ACC112 (cell line): ENCODE data around the gene PPP4R3B.
A peak's percentile ranks its signal among the peaks of the same experiment; 100 is the strongest.
"Not testable (repeated sequence)": the region's sequence is repeated elsewhere in the genome, so short reads cannot be mapped to it uniquely, and the experiment has no call there.

ENCODE experiments used
- H2AFZ ChIP-seq: fragments of 200-600 bp; sonication (generic); one replicate; pipeline ENCODE4 v1.6.0; 2017; ENCODE audit warnings: antibody characterized with exemption, low read length; ENCODE audit not compliant: unreplicated experiment
- H3K27ac ChIP-seq: fragments of 200-600 bp; sonication (generic); 2 replicates; pipeline ENCODE4 v1.5.1; 2014; ENCODE audit warnings: low read depth, mild to moderate bottlenecking, antibody characterized with exemption, low read length, moderate library complexity
- H3K27me3 ChIP-seq: fragments of 200-600 bp; sonication (generic); 2 replicates; pipeline ENCODE4 v1.6.1; 2014; ENCODE audit warnings: mild to moderate bottlenecking, antibody characterized with exemption, low read length, moderate library complexity, mixed read lengths; ENCODE audit not compliant: insufficient read depth
- H3K36me3 ChIP-seq: fragments of 200-600 bp; sonication (generic); 2 replicates; pipeline ENCODE4 v1.6.1; 2016; ENCODE audit warnings: mild to moderate bottlenecking, antibody characterized with exemption, low read length, moderate library complexity, mixed read lengths; ENCODE audit not compliant: insufficient read depth
- H3K4me1 ChIP-seq: fragments of 200-600 bp; sonication (generic); one replicate; pipeline ENCODE4 v1.6.1; 2016; ENCODE audit warnings: low read length, mixed read lengths; ENCODE audit not compliant: insufficient read depth, unreplicated experiment, control insufficient read depth
- H3K4me3 ChIP-seq: fragments of 200-600 bp; sonication (generic); 2 replicates; pipeline ENCODE4 v1.5.1; 2014; ENCODE audit warnings: mild to moderate bottlenecking, low read depth, low read length
- H3K79me2 ChIP-seq: fragments of 200-600 bp; sonication (generic); one replicate; pipeline ENCODE4 v1.6.0; 2016; ENCODE audit warnings: low read length; ENCODE audit not compliant: control insufficient read depth, unreplicated experiment, insufficient read depth

Gene PPP4R3B

DNA sequence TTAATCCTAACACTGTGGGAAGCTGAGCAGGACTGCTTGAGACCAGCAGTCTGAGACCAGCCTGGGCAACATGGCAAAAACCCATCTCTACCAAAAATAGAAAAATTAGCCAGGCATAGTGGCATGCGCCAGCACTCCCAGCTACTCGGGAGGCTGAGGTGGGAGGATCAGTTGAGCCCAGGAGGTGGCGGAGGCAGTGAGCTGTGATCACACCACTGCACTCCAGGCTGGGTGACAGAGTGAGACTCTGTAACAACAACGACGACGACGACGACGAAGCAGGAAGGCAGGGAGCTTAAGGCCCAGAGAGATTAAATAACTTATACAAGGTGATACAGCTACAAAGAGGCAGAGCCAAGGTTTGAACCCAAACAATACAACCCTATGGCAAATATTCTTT, 60.6 kb downstream of the PPP4R3B start:
- peaks cover 6% of the 10 kb centered on the region for H3K4me1 ChIP-seq
- H3K36me3 ChIP-seq = peaks cover 24% of the 10 kb centered on the region; the same call in 1 of the 2 replicates
- no peak overlapping the region for H2AFZ ChIP-seq
- H3K79me2 ChIP-seq = no peaks in the 10 kb centered on the region
- no peak overlapping the region for H3K4me3 ChIP-seq
- no peak overlapping the region for H3K27ac ChIP-seq
- H3K27me3 ChIP-seq = no peaks in the 10 kb centered on the region

DNA sequence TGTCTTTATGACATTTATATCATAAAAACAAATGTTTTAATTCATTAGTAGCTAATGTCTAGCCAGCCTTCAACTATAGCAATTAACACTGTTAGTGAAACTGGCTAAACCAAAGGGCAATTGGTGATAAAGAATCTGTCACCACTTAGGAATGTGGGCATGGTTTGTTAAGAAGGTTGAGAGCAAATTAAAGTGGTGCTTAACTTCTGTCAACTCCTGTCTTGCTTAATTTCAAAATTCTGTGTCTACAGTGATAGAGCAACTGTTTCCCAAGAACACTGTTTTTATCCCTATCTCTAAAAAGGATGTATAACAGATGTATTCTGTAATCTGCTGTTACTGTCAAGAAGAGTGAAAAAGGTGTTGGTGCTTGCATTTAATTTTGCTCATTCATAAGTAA, 61.4 kb downstream of the PPP4R3B start:
- peaks cover 15% of the 10 kb centered on the region; the same call in 1 of the 2 replicates for H3K36me3 ChIP-seq

DNA sequence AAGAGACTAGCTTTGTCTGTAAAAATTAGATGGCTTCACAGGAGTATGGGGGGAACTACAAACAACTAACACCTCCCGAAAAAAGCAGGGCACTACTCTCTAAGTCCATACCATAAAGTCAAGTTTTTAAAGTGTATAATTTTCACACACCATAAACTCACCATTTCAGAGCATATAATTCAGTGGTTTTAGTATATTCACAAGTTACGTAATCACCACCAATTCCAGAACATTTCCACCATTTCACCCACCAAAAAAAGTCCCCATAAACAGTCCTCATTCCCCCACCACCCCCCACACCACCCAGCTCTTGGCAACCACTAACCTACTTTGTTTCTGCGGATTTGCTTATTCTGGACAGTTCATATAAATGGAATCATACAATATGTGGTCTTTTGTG, 64.1 kb downstream of the PPP4R3B start:
- H2AFZ ChIP-seq = no peak overlapping the region
- peaks cover 4% of the 10 kb centered on the region; the same call in 1 of the 2 replicates for H3K36me3 ChIP-seq
- H3K4me3 ChIP-seq = no peak overlapping the region
- no peaks in the 10 kb centered on the region for H3K79me2 ChIP-seq
- H3K27me3 ChIP-seq = no peaks in the 10 kb centered on the region
- H3K27ac ChIP-seq = no peak overlapping the region
- H3K4me1 ChIP-seq = peaks cover 16% of the 10 kb centered on the region

More for the DNA sequence above, 61.4 kb downstream of the PPP4R3B start:
- peaks cover 6% of the 10 kb centered on the region for H3K4me1 ChIP-seq
- no peak overlapping the region for H3K27ac ChIP-seq
- no peaks in the 10 kb centered on the region for H3K79me2 ChIP-seq
- no peak overlapping the region for H2AFZ ChIP-seq
- H3K27me3 ChIP-seq = no peaks in the 10 kb centered on the region
- H3K4me3 ChIP-seq = no peak overlapping the region

DNA sequence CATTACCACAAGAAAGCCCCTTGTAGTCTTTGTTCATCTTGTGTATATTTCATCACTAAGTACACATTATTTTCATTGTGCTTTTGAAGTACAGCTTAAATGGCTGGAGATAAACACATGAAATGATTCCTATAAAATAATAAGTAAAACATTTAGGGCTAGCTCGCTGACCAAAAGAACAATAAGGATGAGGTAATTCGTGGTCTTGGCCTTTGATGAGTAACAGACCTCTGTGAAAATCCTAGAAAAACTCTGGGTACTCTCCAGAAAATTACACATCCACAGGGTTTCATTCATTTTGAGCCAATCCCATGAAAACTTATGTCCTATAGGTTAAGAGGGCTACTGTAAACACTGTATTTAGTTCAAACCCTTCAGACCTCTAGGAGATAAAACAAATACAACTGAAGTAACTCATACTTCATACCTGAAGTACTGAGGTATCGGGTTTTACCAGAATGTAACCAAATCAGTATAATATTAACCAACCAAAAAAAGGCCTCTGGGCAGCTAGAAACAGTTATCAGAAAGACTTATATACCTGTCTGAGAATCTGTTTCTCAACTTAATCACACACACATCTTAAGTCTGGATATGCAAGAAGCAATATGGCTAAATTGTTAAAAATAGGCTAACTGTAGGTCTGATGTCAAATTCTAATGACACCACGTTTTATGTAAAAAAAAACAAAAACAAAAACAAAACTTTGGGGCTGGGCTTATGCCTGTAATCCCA, 66.9 kb downstream of the PPP4R3B start:
- Histone ChIP-seq H3K4me1 (peaks cover 10% of the 10 kb centered on the region), H3K4me3 (no peak overlapping the region), H3K27ac (peak overlapping the region; percentile 32), H3K27me3 (no peaks in the 10 kb centered on the region), H3K36me3 (no peaks in the 10 kb centered on the region), H2AFZ (no peak overlapping the region), H3K79me2 (no peaks in the 10 kb centered on the region)

DNA sequence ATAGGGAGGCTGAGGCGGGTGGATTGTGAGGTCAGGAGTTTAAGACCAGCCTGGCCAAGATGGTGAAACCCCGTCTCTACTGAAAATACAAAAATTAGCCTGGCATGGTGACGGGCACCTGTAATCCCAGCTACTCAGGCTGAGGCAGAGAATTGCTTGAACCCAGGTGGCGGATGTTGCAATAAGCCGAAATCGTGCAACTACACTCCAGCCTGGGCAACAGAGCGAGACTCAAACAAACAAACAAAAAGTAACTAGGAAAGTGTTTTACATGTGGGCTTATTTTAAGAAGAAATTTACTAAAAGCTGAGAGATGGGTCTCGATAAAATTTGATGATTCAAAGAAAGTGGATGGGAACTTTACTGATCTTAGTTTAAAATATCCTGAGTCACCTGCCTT, 69.7 kb downstream of the PPP4R3B start:
- H3K27me3 ChIP-seq, H3K27ac ChIP-seq, H3K79me2 ChIP-seq, H3K4me3 ChIP-seq, H2AFZ ChIP-seq, H3K36me3 ChIP-seq, H3K4me1 ChIP-seq: not testable (repeated sequence)

DNA sequence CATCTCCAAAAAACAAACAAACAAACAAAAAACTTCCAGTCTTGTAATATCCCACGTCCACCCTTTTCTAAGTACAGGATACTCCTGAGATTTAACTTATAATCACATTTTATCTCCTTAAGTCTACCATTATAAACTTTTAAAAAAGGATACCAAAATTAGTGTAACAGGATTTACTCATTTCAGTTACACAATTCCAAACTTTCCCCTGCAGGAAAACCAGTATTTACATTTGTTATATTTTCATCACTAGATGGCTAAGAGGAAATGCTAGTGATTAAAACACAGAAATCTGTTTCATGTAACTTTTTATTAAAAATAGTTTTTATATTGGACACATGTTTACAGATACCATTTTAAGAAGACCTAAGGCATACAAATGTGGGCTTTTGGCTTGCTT, 70.4 kb downstream of the PPP4R3B start:
- no peaks in the 10 kb centered on the region for H3K79me2 ChIP-seq
- H3K27ac ChIP-seq = no peak overlapping the region
- H3K27me3 ChIP-seq = no peaks in the 10 kb centered on the region
- H3K36me3 ChIP-seq = peaks cover 7% of the 10 kb centered on the region; the same call in 1 of the 2 replicates
- H3K4me3 ChIP-seq = no peak overlapping the region
- no peak overlapping the region for H2AFZ ChIP-seq
- peaks cover 10% of the 10 kb centered on the region for H3K4me1 ChIP-seq

DNA sequence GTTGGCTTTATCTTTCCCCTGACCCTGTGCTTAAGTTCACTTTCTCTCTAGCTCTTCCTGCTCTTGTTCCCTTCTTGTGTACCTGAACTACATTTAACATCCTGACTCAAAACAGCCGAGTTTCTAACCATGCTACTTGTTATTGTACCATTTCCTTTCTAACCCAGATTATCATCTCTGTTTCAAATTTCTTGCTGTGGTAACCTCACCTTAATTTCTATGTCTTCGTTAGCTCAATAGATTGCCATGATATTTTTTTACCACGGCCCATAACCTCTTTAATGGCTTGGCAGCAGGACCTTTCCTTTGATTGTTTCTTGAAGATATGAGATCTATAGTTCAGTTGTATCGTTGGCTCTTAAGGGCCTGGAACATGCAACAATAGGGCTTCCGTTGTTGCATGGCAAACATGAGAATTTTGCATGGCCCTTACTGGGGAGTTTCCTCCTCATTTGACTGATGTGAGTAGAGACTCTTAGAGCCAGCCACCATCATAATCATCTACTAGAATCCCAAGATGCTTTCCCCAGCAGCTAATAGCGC, 86.8 kb downstream of the PPP4R3B start:
- Histone ChIP-seq H3K27me3 (no peaks in the 10 kb centered on the region), H3K27ac (no peak overlapping the region), H3K4me1 (no peaks in the 10 kb centered on the region), H3K79me2 (no peaks in the 10 kb centered on the region), H2AFZ (no peak overlapping the region), H3K36me3 (peaks cover 10% of the 10 kb centered on the region; the same call in 1 of the 2 replicates), H3K4me3 (no peak overlapping the region)

DNA sequence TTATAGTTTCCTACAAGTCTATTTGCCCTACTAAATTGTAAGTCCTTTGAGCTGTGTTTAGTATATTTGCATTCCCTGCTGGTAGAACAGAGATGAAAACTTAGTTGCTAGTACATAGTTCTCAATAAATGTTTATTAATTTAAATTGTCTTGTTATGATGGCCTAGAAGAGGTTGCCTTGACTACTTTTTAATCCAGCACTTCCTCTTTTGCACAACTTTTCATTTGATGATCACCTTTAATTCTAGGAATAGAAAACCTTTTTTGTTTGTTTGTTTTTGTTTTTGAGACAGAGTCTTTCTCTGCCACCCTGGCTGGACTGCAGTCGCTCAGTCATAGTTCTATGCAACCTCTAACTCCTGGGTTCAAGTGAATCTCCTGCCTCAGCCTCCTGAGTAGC, 91.2 kb downstream of the PPP4R3B start:
- no peak overlapping the region for H2AFZ ChIP-seq
- H3K36me3 ChIP-seq = peaks cover 18% of the 10 kb centered on the region; the same call in 1 of the 2 replicates
- H3K27ac ChIP-seq = no peak overlapping the region
- H3K4me3 ChIP-seq = no peak overlapping the region
- H3K79me2 ChIP-seq = peaks cover under 1% of the 10 kb centered on the region
- H3K4me1 ChIP-seq = no peaks in the 10 kb centered on the region
- no peaks in the 10 kb centered on the region for H3K27me3 ChIP-seq

DNA sequence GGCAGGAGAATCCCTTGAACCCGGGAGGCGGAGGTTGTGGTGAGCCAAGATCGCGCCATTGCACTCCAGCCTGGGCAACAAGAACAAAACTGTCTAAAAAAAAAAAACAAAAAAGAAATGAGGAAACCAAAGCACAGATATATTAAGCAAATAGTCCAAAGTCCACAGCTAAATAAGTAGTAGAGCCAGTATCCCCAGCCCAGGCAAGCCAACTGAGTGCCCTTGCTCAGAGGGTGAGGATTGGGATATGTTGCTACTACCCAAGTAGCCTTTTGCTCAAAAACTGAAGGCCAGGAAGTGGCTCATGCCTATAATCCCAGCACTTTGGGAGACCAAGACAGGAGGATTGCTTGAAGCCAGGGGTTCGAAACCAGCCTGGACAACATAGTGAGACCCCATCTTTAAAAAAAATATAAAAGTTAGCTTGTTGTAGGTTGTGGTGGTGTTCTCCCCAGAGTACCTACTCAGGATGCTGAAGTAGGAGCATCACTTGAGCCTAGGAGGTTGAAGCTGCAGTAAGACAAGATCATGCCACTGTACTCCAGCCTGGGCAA, 92.5 kb downstream of the PPP4R3B start:
- Histone ChIP-seq H3K79me2 (peaks cover 12% of the 10 kb centered on the region), H3K27me3 (no peaks in the 10 kb centered on the region), H3K27ac (no peak overlapping the region), H3K4me3 (no peak overlapping the region), H2AFZ (no peak overlapping the region), H3K36me3 (0 out of 2 replicates have a peak, but pooled peaks cover 11% of the 10 kb centered on the region), H3K4me1 (no peaks in the 10 kb centered on the region)

DNA sequence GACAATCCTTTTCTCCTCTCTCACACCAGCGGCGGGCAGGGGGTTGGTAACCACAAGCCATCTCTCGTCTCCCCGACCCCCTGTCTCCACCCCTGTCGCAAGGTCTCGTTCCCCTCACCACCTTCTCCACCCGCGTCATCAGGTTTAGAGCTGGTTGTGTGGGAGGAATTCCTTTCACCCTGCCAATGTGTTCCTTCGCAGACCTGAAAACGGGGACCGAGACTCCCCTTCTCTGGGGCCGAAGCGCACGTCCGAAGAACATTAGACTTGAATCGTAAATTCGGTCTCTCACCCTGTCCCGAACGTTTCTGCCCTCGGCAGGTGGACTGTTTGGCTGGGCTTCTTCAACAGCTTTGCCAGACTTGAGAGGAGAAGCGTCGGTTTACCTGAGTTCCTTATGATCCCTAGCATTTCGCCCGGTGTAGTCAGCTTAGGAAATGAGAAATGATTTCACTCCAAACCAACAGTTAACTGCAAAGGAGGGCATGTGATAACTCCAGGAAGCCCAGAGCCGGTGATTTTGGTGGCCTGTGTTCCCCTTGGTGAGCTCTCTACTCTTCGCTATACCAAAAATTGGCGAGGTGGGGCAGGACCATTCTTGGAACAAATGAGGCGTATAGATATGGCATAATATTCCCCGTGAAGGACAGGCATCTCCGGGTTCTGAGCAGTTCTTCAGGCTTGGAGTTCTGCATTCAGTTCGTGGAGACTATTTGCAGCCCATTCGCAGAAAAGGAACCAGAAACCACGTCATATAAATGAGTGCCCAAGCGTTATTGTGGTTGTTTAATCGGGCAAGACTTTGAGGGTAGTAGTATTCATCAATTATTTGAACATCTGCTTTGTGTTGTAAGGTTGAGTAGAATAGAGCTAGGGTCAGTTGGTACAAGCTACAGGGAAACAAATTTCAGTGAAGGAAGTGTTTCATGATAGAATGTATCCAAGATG, 97.2 kb downstream of the PPP4R3B start:
- peak overlapping the region; percentile 92 for H3K4me3 ChIP-seq
- H3K27me3 ChIP-seq = no peaks in the 10 kb centered on the region
- peaks cover 12% of the 10 kb centered on the region for H3K79me2 ChIP-seq
- H3K27ac ChIP-seq = peak overlapping the region; percentile 68
- peak overlapping the region; percentile 88 for H2AFZ ChIP-seq
- H3K4me1 ChIP-seq = no peaks in the 10 kb centered on the region
- H3K36me3 ChIP-seq = 0 out of 2 replicates have a peak, but pooled peaks cover 9% of the 10 kb centered on the region
